Suppressor macrophage treated with lipopolysaccharide for 1 hour (primary cell): Measurements from ENCODE around the gene C19orf53.

Source experiments
- DNase-seq, 3 donors: peaks; one replicate each; pipeline ENCODE4 v3.0.0-alpha.2; 2020 to 2022

C19orf53 gene

GRCh38 chr19:13827656-13828055 lies 53.4 kb downstream of the C19orf53 start:
- no peak for DNase-seq
